GM18505 (cell line): ENCODE data around the gene PNMA8C.

Experiments
- ATAC-seq: cut with Tn5 transposase; IDR thresholded peaks from one replicate; pipeline ENCODE4 v1.9.1; 2021; ENCODE audit not compliant: unreplicated experiment
- POLR2A ChIP-seq: IDR thresholded peaks from 4 replicates; pipeline ENCODE4 v1.6.1; 2011; ENCODE audit warnings: borderline replicate concordance; ENCODE audit not compliant: insufficient read depth, insufficient read length; ENCODE audit errors: extremely low read depth

The PNMA8C gene

GRCh38 chr19:46428239-46429135 is at the start of gene PNMA8C:
Gene PNMA8C (minus strand): TSS chr19:46428936. CDS start chr19:46428359, 577 bp downstream.
- no peak for ATAC-seq
- TF ChIP-seq POLR2A: no peak

DNA sequence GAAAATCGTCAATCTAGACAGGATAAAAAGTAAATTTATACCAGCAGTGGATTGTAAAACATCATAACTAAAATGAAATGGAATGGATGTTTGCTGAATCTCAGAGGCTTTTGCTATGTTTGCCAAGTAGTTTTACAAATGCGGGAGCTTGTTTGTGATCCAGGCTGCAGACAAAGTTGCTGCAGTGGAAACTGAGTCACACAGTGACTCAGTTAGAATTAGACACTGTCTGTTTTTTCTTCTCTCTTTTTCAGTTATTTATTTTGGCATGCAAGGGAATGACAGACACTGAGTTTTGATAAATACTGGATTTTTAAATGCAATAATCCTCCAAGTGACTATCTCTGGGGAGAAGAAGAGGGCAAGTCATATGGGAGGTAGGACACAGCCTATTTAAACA is 47.2 kb upstream of the PNMA8C start:
- no peak for TF ChIP-seq POLR2A
- no peak for ATAC-seq

DNA sequence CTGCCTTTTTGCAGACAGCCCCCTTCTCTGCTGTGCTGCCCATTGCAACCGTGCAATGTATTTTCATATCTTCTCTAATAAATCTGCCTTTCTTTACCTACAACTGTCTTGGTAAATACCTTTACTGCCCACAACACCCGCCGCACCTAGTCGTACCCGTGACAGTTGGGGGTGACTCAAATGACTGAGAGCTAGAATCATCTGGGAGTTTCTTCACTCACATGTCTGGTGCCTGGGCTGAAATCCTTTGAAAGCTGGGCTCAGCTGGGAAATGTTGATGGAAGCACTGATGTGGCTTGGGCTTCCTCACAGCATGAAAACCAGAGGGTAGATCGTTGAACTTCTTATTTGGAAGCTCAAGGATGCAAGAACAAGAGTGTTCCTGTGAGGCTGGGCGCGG is 45.5 kb upstream of the PNMA8C start:
- ATAC-seq: no peak
- TF ChIP-seq POLR2A: no peak

GRCh38 chr19:46472592-46472991 is 43.9 kb upstream of the PNMA8C start:
- TF ChIP-seq POLR2A: no peak
- no peak for ATAC-seq

- no peak for TF ChIP-seq POLR2A
- no peak for ATAC-seq
Measured at GRCh38 chr19:46471811-46472543, 43.2 kb upstream of the PNMA8C start.

GRCh38 chr19:46471116-46471733 is 42.5 kb upstream of the PNMA8C start, which contains the start of gene PNMA8A:
Gene PNMA8A (minus strand): TSS chr19:46471563. CDS start chr19:46471035, 528 bp downstream.
- ATAC-seq: no peak
- TF ChIP-seq POLR2A: no peak

- ATAC-seq: no peak
- TF ChIP-seq POLR2A: no peak
Measured at GRCh38 chr19:46470376-46470775, 41.6 kb upstream of the PNMA8C start.

GRCh38 chr19:46469541-46470185 is 40.9 kb upstream of the PNMA8C start:
- no peak for ATAC-seq
- no peak for TF ChIP-seq POLR2A

DNA sequence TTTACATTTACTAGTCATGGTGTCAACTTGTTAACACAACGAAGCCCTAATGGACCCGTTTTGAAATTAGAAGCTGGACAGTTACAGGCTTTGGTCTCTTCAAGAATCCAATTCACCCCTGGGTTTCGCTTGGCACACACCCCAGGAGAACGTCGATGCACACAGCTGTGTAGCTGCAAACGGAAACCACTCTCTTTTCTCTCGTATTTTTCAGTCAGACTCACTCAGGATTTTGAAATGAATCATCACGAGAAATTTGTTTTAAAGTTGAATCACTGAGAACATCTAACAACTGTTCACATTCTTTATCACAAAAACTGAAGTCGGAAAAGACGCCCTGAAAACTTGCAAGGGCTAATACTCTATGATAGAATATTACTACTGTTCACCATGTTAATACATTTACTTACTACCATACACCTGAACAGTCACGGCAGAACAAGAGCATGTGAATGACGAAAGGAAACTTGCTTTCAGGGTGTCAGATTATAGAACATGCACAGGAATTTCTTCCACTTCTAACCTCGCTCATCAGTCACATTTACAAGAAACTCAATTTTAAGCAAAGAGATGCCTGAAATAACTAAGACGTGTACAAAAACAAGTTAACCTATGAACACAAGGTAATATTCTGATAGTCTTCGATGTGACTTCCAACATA is 37.9 kb upstream of the PNMA8C start:
- no peak for TF ChIP-seq POLR2A
- ATAC-seq: peak; percentile 58

GRCh38 chr19:46463516-46463915 is 34.8 kb upstream of the PNMA8C start:
- TF ChIP-seq POLR2A: no peak
- ATAC-seq: no peak

DNA sequence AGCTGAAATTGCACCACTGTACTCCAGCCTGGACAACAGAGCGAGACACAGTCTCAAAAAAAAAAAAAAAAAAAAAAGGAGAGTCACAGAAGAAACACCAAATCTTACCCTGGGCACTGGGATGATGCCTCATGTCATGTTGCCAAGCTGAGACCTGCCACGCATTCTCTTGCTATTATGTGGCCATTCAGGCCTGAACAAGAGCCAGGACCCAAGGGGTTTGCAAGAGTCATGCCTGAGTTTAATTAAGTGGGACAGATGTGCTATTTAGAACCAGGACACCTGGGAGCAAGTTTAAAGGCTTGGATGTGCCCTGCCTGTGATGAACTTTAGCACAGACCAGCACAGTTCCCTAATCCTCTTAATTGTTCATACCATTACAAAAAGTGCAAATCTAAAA is 32.8 kb upstream of the PNMA8C start:
- no peak for ATAC-seq
- TF ChIP-seq POLR2A: no peak

DNA sequence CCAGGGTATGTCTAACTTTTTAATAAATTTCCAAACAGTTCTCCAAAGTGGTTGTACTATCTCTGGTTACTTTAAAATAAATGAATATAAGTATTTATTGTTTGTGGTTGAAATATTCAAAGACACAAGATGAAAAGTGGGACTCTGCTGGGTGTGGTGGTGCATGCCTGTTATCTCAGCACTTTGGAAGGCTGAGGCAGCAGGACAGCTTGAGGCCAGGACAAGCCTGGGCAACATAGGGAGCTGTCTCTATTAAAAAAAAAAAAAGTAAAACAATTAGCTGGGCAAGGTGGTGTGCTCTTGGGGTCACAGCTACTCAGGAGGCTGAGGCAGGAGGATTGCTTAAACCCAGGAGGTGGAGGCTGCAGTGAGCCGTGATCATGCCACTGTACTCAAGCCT is 32.2 kb upstream of the PNMA8C start:
- no peak for TF ChIP-seq POLR2A
- ATAC-seq: no peak

- no peak for TF ChIP-seq POLR2A
- ATAC-seq: no peak
Measured at GRCh38 chr19:46460055-46460454, 31.3 kb upstream of the PNMA8C start.

- TF ChIP-seq POLR2A: no peak
- no peak for ATAC-seq
Measured at GRCh38 chr19:46456930-46457329, 28.2 kb upstream of the PNMA8C start.
